WERI-Rb-1 (cell line): ENCODE measurements around the gene CD6.
A peak's percentile ranks its signal among the peaks of the same experiment; 100 is the strongest.

Experiments
- DNase-seq: peaks from one replicate; pipeline ENCODE4 v3.0.0-alpha.2; 2020
- H3K27ac ChIP-seq: fragments of 250-450 bp; sonication (Bioruptor Pico); 2 replicates; pipeline ENCODE4 v1.5.1; 2020; ENCODE audit warnings: mild to moderate bottlenecking, moderate library complexity
- H3K27me3 ChIP-seq: fragments of 250-450 bp; sonication (Bioruptor Pico); 2 replicates; pipeline ENCODE4 v1.5.1; 2021; ENCODE audit warnings: mild to moderate bottlenecking, low read depth, moderate library complexity; ENCODE audit not compliant: insufficient read depth, severe bottlenecking
- H3K36me3 ChIP-seq: fragments of 250-450 bp; sonication (Bioruptor Pico); 2 replicates; pipeline ENCODE4 v1.5.1; 2020; ENCODE audit warnings: mild to moderate bottlenecking, moderate library complexity
- H3K4me3 ChIP-seq: 2 replicates; pipeline ENCODE4 v1.5.1; 2011; ENCODE audit warnings: low read depth, mild to moderate bottlenecking, control low read depth, low read length
- H3K9me3 ChIP-seq: fragments of 250-450 bp; sonication (Bioruptor Pico); 2 replicates; pipeline ENCODE4 v1.5.1; 2021; ENCODE audit warnings: mild to moderate bottlenecking, moderate library complexity; ENCODE audit not compliant: severe bottlenecking
- TF ChIP-seq, protein P1 (sequence below): IDR thresholded peaks from 2 replicates; pipeline ENCODE4 v1.5.1; 2011; ENCODE audit warnings: low read depth, mild to moderate bottlenecking, control low read depth, inconsistent platforms, low read length

The CD6 gene

GRCh38 chr11:60971520-60971919 lies at the start of gene CD6:
TSS of gene CD6 (plus strand) at chr11:60971680. CDS start at chr11:60971866, 186 bp downstream.
- Histone ChIP-seq H3K27ac (no peak within 1 kb of the TSS), H3K36me3 (no peaks in the 10 kb centered on the region), H3K27me3 (no peaks in the 10 kb centered on the region), H3K9me3 (peaks cover 7% of the 10 kb centered on the region), H3K4me3 (no peak within 1 kb of the TSS)
- TF ChIP-seq, protein P1, sequence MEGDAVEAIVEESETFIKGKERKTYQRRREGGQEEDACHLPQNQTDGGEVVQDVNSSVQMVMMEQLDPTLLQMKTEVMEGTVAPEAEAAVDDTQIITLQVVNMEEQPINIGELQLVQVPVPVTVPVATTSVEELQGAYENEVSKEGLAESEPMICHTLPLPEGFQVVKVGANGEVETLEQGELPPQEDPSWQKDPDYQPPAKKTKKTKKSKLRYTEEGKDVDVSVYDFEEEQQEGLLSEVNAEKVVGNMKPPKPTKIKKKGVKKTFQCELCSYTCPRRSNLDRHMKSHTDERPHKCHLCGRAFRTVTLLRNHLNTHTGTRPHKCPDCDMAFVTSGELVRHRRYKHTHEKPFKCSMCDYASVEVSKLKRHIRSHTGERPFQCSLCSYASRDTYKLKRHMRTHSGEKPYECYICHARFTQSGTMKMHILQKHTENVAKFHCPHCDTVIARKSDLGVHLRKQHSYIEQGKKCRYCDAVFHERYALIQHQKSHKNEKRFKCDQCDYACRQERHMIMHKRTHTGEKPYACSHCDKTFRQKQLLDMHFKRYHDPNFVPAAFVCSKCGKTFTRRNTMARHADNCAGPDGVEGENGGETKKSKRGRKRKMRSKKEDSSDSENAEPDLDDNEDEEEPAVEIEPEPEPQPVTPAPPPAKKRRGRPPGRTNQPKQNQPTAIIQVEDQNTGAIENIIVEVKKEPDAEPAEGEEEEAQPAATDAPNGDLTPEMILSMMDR, result no peak
- no peak for DNase-seq

DNA sequence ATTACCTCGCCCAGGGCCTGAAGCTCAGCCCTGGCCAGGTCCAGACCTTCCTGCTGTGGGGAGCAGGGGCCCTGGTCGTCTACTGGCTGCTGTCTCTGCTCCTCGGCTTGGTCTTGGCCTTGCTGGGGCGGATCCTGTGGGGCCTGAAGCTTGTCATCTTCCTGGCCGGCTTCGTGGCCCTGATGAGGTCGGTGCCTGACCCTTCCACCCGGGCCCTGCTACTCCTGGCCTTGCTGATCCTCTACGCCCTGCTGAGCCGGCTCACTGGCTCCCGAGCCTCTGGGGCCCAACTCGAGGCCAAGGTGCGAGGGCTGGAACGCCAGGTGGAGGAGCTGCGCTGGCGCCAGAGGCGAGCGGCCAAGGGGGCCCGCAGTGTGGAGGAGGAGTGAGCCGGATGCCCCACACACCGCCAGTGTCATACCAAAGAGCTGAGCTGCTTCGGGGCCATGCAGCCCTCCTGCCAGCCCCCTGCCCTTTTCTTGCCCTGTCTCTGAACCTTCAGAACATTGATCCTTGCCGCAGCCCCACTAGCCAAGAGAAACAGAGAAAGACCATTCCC lies 49.6 kb upstream of the CD6 start:
- DNase-seq, result no peak
- TF ChIP-seq, protein P1, result no peak
- H3K27me3 ChIP-seq, result no peaks in the 10 kb centered on the region
- peak overlapping the region; percentile 25 for H3K27ac ChIP-seq
- peaks cover 43% of the 10 kb centered on the region for H3K36me3 ChIP-seq
- H3K9me3 ChIP-seq, result no peaks in the 10 kb centered on the region
- no peak overlapping the region for H3K4me3 ChIP-seq

DNA sequence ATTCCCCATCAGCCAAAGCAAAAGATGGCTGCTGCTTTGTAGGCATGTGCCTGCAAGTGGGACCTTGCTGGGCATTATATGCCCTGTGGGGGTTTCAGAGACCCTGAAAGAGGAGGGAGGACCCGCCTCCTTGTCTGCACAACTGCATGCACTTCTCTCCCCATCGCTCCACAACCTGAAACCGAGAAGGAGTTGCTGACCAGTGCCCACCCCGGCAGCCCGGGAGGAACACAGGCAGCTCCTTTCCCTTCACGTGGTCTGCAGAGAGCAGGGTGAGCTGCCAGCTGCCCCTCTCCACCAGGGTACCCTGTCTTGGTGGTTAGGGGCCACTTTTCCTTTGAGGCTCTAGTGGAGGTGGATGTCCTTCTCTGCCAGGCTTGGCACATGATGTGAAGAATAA lies 48.6 kb upstream of the CD6 start:
- TF ChIP-seq, protein P1, result no peak
- no peak overlapping the region for H3K4me3 ChIP-seq
- peaks cover 48% of the 10 kb centered on the region for H3K36me3 ChIP-seq
- DNase-seq, result no peak
- H3K27me3 ChIP-seq, result no peaks in the 10 kb centered on the region
- no peaks in the 10 kb centered on the region for H3K9me3 ChIP-seq
- no peak overlapping the region for H3K27ac ChIP-seq

DNA sequence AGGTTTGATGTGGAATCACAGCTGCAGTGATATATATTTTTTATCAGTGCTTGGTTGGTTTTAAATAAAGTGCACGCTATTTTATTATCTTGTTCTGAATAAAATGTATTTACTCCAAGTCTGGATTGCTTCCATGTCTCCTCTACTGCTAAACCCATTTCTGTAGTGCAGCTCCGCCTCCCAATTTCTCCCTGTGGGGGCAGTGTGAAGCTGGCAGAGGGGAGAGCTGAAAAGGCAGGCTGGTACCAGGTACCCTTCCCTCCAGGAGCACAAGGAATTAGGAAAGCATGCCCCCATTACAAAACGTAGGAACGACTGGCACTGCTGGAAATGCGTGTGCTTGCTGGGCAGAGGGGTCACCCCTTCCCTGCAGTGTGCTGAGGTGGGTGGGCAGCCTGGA lies 48.2 kb upstream of the CD6 start:
- no peak overlapping the region for H3K4me3 ChIP-seq
- no peak overlapping the region for H3K27ac ChIP-seq
- no peak for DNase-seq
- peaks cover 52% of the 10 kb centered on the region for H3K36me3 ChIP-seq
- H3K9me3 ChIP-seq, result no peaks in the 10 kb centered on the region
- no peaks in the 10 kb centered on the region for H3K27me3 ChIP-seq
- TF ChIP-seq, protein P1, result no peak

DNA sequence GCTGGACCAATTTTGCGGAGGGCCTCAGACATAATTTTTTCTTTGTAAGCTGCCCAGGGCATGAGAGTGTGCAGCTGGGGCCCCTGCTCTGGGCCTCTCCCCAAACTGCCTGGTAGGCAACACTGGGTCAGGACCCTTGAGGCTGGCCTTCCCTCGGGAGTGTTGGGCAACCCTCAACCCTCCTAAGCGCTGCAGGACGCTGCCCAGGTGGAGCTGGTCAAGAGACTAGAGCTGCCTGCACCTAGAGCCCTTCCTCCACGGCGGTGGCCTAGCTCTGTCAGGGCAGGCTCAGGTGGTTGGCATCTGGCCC lies 47.7 kb upstream of the CD6 start:
- Histone ChIP-seq H3K27me3 (no peaks in the 10 kb centered on the region), H3K36me3 (peaks cover 56% of the 10 kb centered on the region), H3K27ac (0 out of 2 replicates have a peak overlapping the region, but pooled peaks have one; percentile 21), H3K9me3 (no peaks in the 10 kb centered on the region), H3K4me3 (peak overlapping the region; percentile 84)
- no peak for DNase-seq
- TF ChIP-seq, protein P1, result no peak
